IMR-90 (cell line): ENCODE results near the gene CSTB. TPM values are rescaled to one million over a fixed set of nuclear protein-coding genes. Genes with fewer than 3 reads are reported as not detected.
A peak's percentile ranks its signal among the peaks of the same experiment; 100 is the strongest.

Experiments used
- ATAC-seq: fragments of 200-7000 bp; cut with Tn5 transposase; 2 replicates; pipeline ENCODE4 v1.9.1; 2020; ENCODE audit warnings: low read depth, mild to moderate bottlenecking, moderate library complexity
- BruUV-seq: library from RNA; stranded (reverse); fragments of 400-500 nt; replicated peaks from 2 replicates; lab custom pipeline; 2021; lab: Mats Ljungman, UMichigan
- CTCF ChIA-PET: fragments of 300-600 bp; formaldehyde crosslinking; extraction: SDS; loops from one replicate; lab custom pipeline; 2021; ENCODE audit warnings: antibody characterized with exemption; lab: Yijun Ruan, JAX
- POLR2A ChIA-PET: fragments of 300-600 bp; sonication (Branson Sonifier 250); formaldehyde crosslinking; loops from one replicate; lab custom pipeline; 2022; ENCODE audit warnings: antibody characterized with exemption; ENCODE audit not compliant: unreplicated experiment; lab: Charles Lee
- DNase-seq: peaks from one replicate; pipeline ENCODE4 v3.0.0; 2013
- H2AFZ ChIP-seq: replicated peaks from 2 replicates; pipeline ENCODE3; 2013; ENCODE audit warnings: low read length, mild to moderate bottlenecking; ENCODE audit not compliant: poor library complexity
- H2AK5ac ChIP-seq: 2 replicates; pipeline ENCODE4 v1.6.1; 2013; ENCODE audit warnings: low read depth, low read length, inconsistent platforms
- H2AK9ac ChIP-seq: replicated peaks from 2 replicates; pipeline ENCODE3; 2013; ENCODE audit warnings: mild to moderate bottlenecking, low read depth, low read length, moderate library complexity; ENCODE audit not compliant: poor library complexity
- H2BK120ac ChIP-seq: 2 replicates; pipeline ENCODE4 v1.6.1; 2013; ENCODE audit warnings: low read depth, low read length, inconsistent platforms
- H2BK15ac ChIP-seq: 3 replicates; pipeline ENCODE4 v1.6.1; 2013; ENCODE audit warnings: low read depth, low read length, inconsistent platforms
- H2BK20ac ChIP-seq: 2 replicates; pipeline ENCODE4 v1.6.1; 2013; ENCODE audit warnings: low read depth, mild to moderate bottlenecking, inconsistent platforms, low read length, moderate library complexity
- H2BK5ac ChIP-seq: 2 replicates; pipeline ENCODE4 v1.6.1; 2013; ENCODE audit warnings: mild to moderate bottlenecking, low read depth, low read length, inconsistent platforms; ENCODE audit not compliant: poor library complexity, severe bottlenecking
- H3K14ac ChIP-seq: replicated peaks from 2 replicates; pipeline ENCODE4 v1.6.1; 2013; ENCODE audit warnings: low read depth, low read length, inconsistent platforms
- H3K18ac ChIP-seq: 2 replicates; pipeline ENCODE4 v1.6.1; 2013; ENCODE audit warnings: low read depth, low read length, control low read depth
- H3K23ac ChIP-seq: 2 replicates; pipeline ENCODE4 v1.6.1; 2013; ENCODE audit warnings: low read depth, low read length, inconsistent platforms
- H3K27ac ChIP-seq: 2 replicates; pipeline ENCODE4 v1.5.1; 2013; ENCODE audit warnings: mild to moderate bottlenecking, control low read depth, low read length; ENCODE audit not compliant: insufficient read depth
- H3K27me3 ChIP-seq: 2 replicates; pipeline ENCODE4 v1.6.1; 2013; ENCODE audit warnings: low read length; ENCODE audit not compliant: control insufficient read depth, insufficient read depth
- H3K36me3 ChIP-seq: 2 replicates; pipeline ENCODE4 v1.6.1; 2013; ENCODE audit warnings: low read length, mixed read lengths; ENCODE audit not compliant: control insufficient read depth, insufficient read depth
- H3K4ac ChIP-seq: 2 replicates; pipeline ENCODE4 v1.6.1; 2013; ENCODE audit warnings: low read depth, low read length, inconsistent platforms
- H3K4me1 ChIP-seq: 2 replicates; pipeline ENCODE4 v1.6.1; 2013; ENCODE audit warnings: low read length, mixed read lengths; ENCODE audit not compliant: control insufficient read depth, insufficient read depth
- H3K4me2 ChIP-seq: 2 replicates; pipeline ENCODE4 v1.6.1; 2013; ENCODE audit warnings: low read depth, mild to moderate bottlenecking, control low read depth, low read length, moderate library complexity
- H3K4me3 ChIP-seq: 2 replicates; pipeline ENCODE4 v1.5.1; 2013; ENCODE audit warnings: low read depth, mild to moderate bottlenecking, control low read depth, low read length, moderate library complexity; ENCODE audit not compliant: insufficient read depth
- H3K56ac ChIP-seq: 2 replicates; pipeline ENCODE4 v1.6.1; 2013; ENCODE audit warnings: low read length, inconsistent platforms; ENCODE audit not compliant: insufficient read depth; ENCODE audit errors: extremely low read depth
- H3K79me1 ChIP-seq, 2 experiments: 2 replicates each; pipeline ENCODE4 v1.6.1; 2013; ENCODE audit warnings: low read length in 2 of 2, inconsistent platforms in 1 of 2, low read depth in 1 of 2
- H3K9ac ChIP-seq: 2 replicates; pipeline ENCODE4 v1.6.1; 2013; ENCODE audit warnings: low read depth, low read length, control low read depth
- H3K9me1 ChIP-seq: 2 replicates; pipeline ENCODE4 v1.6.1; 2013; ENCODE audit warnings: low read length, inconsistent platforms; ENCODE audit not compliant: insufficient read depth
- H3K9me3 ChIP-seq: 2 replicates; pipeline ENCODE4 v1.6.1; 2013; ENCODE audit warnings: low read length; ENCODE audit not compliant: control insufficient read depth, insufficient read depth
- H4K20me1 ChIP-seq: 2 replicates; pipeline ENCODE4 v1.6.1; 2013; ENCODE audit warnings: low read length, inconsistent platforms; ENCODE audit not compliant: insufficient read depth
- H4K5ac ChIP-seq: 2 replicates; pipeline ENCODE4 v1.6.1; 2013; ENCODE audit warnings: mild to moderate bottlenecking, low read depth, low read length, control low read depth
- H4K8ac ChIP-seq, 2 experiments: 2 replicates each; pipeline ENCODE4 v1.6.1; 2013; ENCODE audit warnings: low read depth in 2 of 2, low read length in 2 of 2, control low read depth in 1 of 2, inconsistent platforms in 1 of 2
- H4K91ac ChIP-seq: 2 replicates; pipeline ENCODE4 v1.6.1; 2013; ENCODE audit warnings: low read depth, low read length, inconsistent platforms; ENCODE audit not compliant: insufficient read depth
- BHLHE40 ChIP-seq: fragments of 150-350 bp; IDR thresholded peaks from 2 replicates; pipeline ENCODE4 v1.6.1; 2016; ENCODE audit warnings: mild to moderate bottlenecking, low read depth, low read length
- CHD1 ChIP-seq: IDR thresholded peaks from 2 replicates; pipeline ENCODE4 v1.6.1; 2012; ENCODE audit warnings: low read depth, low read length, improper control_type of control experiment
- FOS ChIP-seq: fragments of 150-350 bp; IDR thresholded peaks from 2 replicates; pipeline ENCODE4 v1.6.1; 2016; ENCODE audit warnings: low read depth, low read length
- MAFK ChIP-seq: IDR thresholded peaks from 2 replicates; pipeline ENCODE4 v1.6.1; 2012; ENCODE audit warnings: low read depth, low read length, improper control_type of control experiment
- RAD21 ChIP-seq: IDR thresholded peaks from 2 replicates; pipeline ENCODE4 v1.6.1; 2012; ENCODE audit warnings: low read length, improper control_type of control experiment
- RCOR1 ChIP-seq: IDR thresholded peaks from 2 replicates; pipeline ENCODE4 v1.6.1; 2012; ENCODE audit warnings: mild to moderate bottlenecking, low read length, improper control_type of control experiment; ENCODE audit not compliant: insufficient replicate concordance
- RFX5 ChIP-seq: IDR thresholded peaks from 2 replicates; pipeline ENCODE4 v1.8.0; 2012; ENCODE audit warnings: low read depth, mild to moderate bottlenecking, low read length, moderate library complexity
- USF2 ChIP-seq: fragments of 150-350 bp; IDR thresholded peaks from 2 replicates; pipeline ENCODE4 v1.6.1; 2017; ENCODE audit warnings: mild to moderate bottlenecking, antibody characterized with exemption, low read length, low read depth
- WGBS, 2 experiments: methylation state at CpG; one replicate each; pipeline versions ENCODE4 v1.1.5 to v1.1.7; 2013; ENCODE audit warnings: missing lambda C conversion rate in 2 of 2; ENCODE audit not compliant: insufficient read length in 1 of 2; ENCODE audit errors: extremely low coverage in 2 of 2; 5-methylcytosine and 5-hydroxymethylcytosine counted together
- dilution Hi-C: fragments of 300-500 bp; cut with HindIII; formaldehyde crosslinking; loops from one replicate; pipeline ENCODE4 v1.14.3; 2018; ENCODE audit warnings: low sequenced_read_pairs; ENCODE audit not compliant: unreplicated experiment
- in situ Hi-C: fragments of 300-500 bp; cut with MboI; formaldehyde crosslinking; loops from 3 replicates; pipeline ENCODE4 v1.14.3; 2019; ENCODE audit warnings: low sequenced_read_pairs, inconsistent platforms, mixed read lengths
- intact Hi-C: fragments of 100-400 bp; cut with micrococcal nuclease; formaldehyde crosslinking; loops from 2 replicates; pipeline ENCODE4 v1.10.0; 2022
- polyA plus RNA-seq, 3 experiments: library from polyadenylated mRNA; depleted of rRNA; stranded (reverse); fragments of >200 nt; gene quantifications; 2 replicates each; pipeline ENCODE4 v1.2.3, GENCODE V29; 2012; ENCODE audit warnings: low replicate concordance in 1 of 3
- total RNA-seq: library from RNA; depleted of rRNA; stranded (reverse); fragments of >200 nt; gene quantifications from 2 replicates; pipeline ENCODE4 v1.2.3, GENCODE V29; 2012

Gene CSTB
- total and polyA plus RNA-seq, 2 of the 4 experiments (the other 2 are of a cell fraction): 6.1 to 71.7 TPM

- ChIA-PET CTCF (interaction anchor here (0.6 kb wide), 1 partner anchor 250 kb away, joined by 7 read pairs; no protein-coding TSS in a partner anchor), POLR2A (no interaction called here)
- H4K8ac ChIP-seq: no peak overlapping the region
- dilution Hi-C loops (no loop called here), in situ Hi-C loops (no loop called here), intact Hi-C loops (no loop called here)
- no peak overlapping the region for H3K9ac ChIP-seq
- H2BK20ac ChIP-seq: no peak overlapping the region
- no peak overlapping the region for H2AK5ac ChIP-seq
- peak overlapping the region; percentile 71 for H2AFZ ChIP-seq
- peaks cover 4% of the 10 kb centered on the region; the same call in 1 of the 2 replicates for H3K9me1 ChIP-seq
- H3K36me3 ChIP-seq: no peaks in the 10 kb centered on the region
- no peak overlapping the region for H3K14ac ChIP-seq
- peaks cover 6% of the 10 kb centered on the region for H3K27me3 ChIP-seq
- TF ChIP-seq FOS (peak; percentile 52; the same call in 1 of the 2 replicates), CHD1 (no peak), MAFK (no peak), RFX5 (no peak), RAD21 (no peak), BHLHE40 (no peak), USF2 (no peak), RCOR1 (no peak)
- H4K91ac ChIP-seq: no peak overlapping the region
- no peak overlapping the region for H3K23ac ChIP-seq
- H3K79me1 ChIP-seq: no peaks in the 10 kb centered on the region
- 61% methylated on average over 4 of the region's 17 CpGs; no CpG with 5 or more reads in 1 of the 2 experiments for WGBS, 2 experiments
- BruUV-seq: no TSS peak
- H2BK120ac ChIP-seq: no peak overlapping the region
- no peak overlapping the region for H2BK5ac ChIP-seq
- H3K4me1 ChIP-seq: peaks cover 4% of the 10 kb centered on the region; the same call in 1 of the 2 replicates
- no peak overlapping the region for H3K56ac ChIP-seq
- no peak overlapping the region for H2BK15ac ChIP-seq
- H3K4me2 ChIP-seq: no peak overlapping the region
- H4K20me1 ChIP-seq: no peaks in the 10 kb centered on the region
- H3K18ac ChIP-seq: no peak overlapping the region
- no peaks in the 10 kb centered on the region for H3K9me3 ChIP-seq
- no peak overlapping the region for H4K5ac ChIP-seq
- no peak overlapping the region for H3K27ac ChIP-seq
- DNase-seq (peak; percentile 62), ATAC-seq (peak; percentile 80)
- peak overlapping the region; percentile 5 for H2AK9ac ChIP-seq
- H3K4me3 ChIP-seq: no peak overlapping the region
- H3K4ac ChIP-seq: no peak overlapping the region
Observed at GRCh38 chr21:43824333-43825241, 48.5 kb upstream of the CSTB start.
